HG02678 (cell line): Measurements from ENCODE around the gene CELA2A.

ENCODE experiments used
- ATAC-seq: cut with Tn5 transposase; IDR thresholded peaks from one replicate; pipeline ENCODE4 v1.9.1; 2021; ENCODE audit warnings: mild to moderate bottlenecking, moderate library complexity; ENCODE audit not compliant: unreplicated experiment

The CELA2A gene

GRCh38 chr1:15456313-15456954 lies at the start of gene CELA2A:
CELA2A (plus strand) TSS chr1:15456732; CDS start chr1:15456754, 22 bp downstream.
- no peak for ATAC-seq

GRCh38 chr1:15407580-15407979 lies 49.0 kb upstream of the CELA2A start:
- ATAC-seq: no peak

- no peak for ATAC-seq
Observed at GRCh38 chr1:15408890-15409387, 47.6 kb upstream of the CELA2A start.

GRCh38 chr1:15409388-15410222 lies 46.9 kb upstream of the CELA2A start, which contains the start of gene EFHD2:
EFHD2 (plus strand) TSS chr1:15409888; CDS start chr1:15409972, 84 bp downstream.
- ATAC-seq: peak; percentile 84

GRCh38 chr1:15410223-15410883 lies 46.2 kb upstream of the CELA2A start:
- no peak for ATAC-seq

- no peak for ATAC-seq
Observed at GRCh38 chr1:15410884-15411245, 45.7 kb upstream of the CELA2A start.

GRCh38 chr1:15411593-15412137 lies 44.9 kb upstream of the CELA2A start:
- peak; percentile 52 for ATAC-seq

- no peak for ATAC-seq
Observed at GRCh38 chr1:15412175-15412800, 44.2 kb upstream of the CELA2A start.

GRCh38 chr1:15412843-15413242 lies 43.7 kb upstream of the CELA2A start:
- ATAC-seq: no peak

- no peak for ATAC-seq
Observed at GRCh38 chr1:15413563-15414444, 42.7 kb upstream of the CELA2A start.

- ATAC-seq: no peak
Observed at GRCh38 chr1:15414445-15414983, 42.0 kb upstream of the CELA2A start.

GRCh38 chr1:15417059-15417934 lies 39.2 kb upstream of the CELA2A start:
- peak; percentile 57 for ATAC-seq

GRCh38 chr1:15418806-15419515 lies 37.6 kb upstream of the CELA2A start:
- ATAC-seq: no peak

GRCh38 chr1:15420853-15421465 lies 35.6 kb upstream of the CELA2A start:
- ATAC-seq: no peak

GRCh38 chr1:15422871-15423270 lies 33.7 kb upstream of the CELA2A start:
- no peak for ATAC-seq

GRCh38 chr1:15423355-15424077 lies 33.0 kb upstream of the CELA2A start:
- ATAC-seq: no peak

- ATAC-seq: no peak
Observed at GRCh38 chr1:15424146-15424667, 32.3 kb upstream of the CELA2A start.
